Kidney glomerular epithelial cell (primary cell): Measurements from ENCODE around the gene PRKN.
A peak's percentile ranks its signal among the peaks of the same experiment; 100 is the strongest.

Source experiments
- DNase-seq: peaks from one replicate; lab custom pipeline; 2025; lab: John Stamatoyannopoulos, UW

The PRKN gene

GRCh38 chr6:162727322-162728182, at the start of gene PRKN, which contains the start of gene PACRG:
Gene PRKN (minus strand): TSS chr6:162727766.
Gene PACRG (plus strand): TSS chr6:162727974.
- DNase-seq: peak; percentile 95

- no peak for DNase-seq
Measured at GRCh38 chr6:162777091-162777490, 49.5 kb upstream of the PRKN start.

- no peak for DNase-seq
Measured at GRCh38 chr6:162773996-162774395, 46.4 kb upstream of the PRKN start.

GRCh38 chr6:162772466-162772865, 44.9 kb upstream of the PRKN start:
- DNase-seq: no peak

- no peak for DNase-seq
Measured at GRCh38 chr6:162770955-162771354, 43.4 kb upstream of the PRKN start.

- DNase-seq: no peak
Measured at GRCh38 chr6:162770136-162770535, 42.6 kb upstream of the PRKN start.

GRCh38 chr6:162753775-162754174, 26.2 kb upstream of the PRKN start:
- no peak for DNase-seq

- peak; percentile 49 for DNase-seq
Measured at GRCh38 chr6:162751211-162751859, 23.8 kb upstream of the PRKN start.

- DNase-seq: peak; percentile 61
Measured at GRCh38 chr6:162750776-162751175, 23.2 kb upstream of the PRKN start.

GRCh38 chr6:162736961-162737360, 9.4 kb upstream of the PRKN start:
- DNase-seq: no peak

- DNase-seq: no peak
Measured at GRCh38 chr6:162733489-162733888, 5.9 kb upstream of the PRKN start.

- DNase-seq: no peak
Measured at GRCh38 chr6:162730502-162730901, 2.9 kb upstream of the PRKN start.

GRCh38 chr6:162728706-162729105, 1.1 kb upstream of the PRKN start:
- DNase-seq: no peak

GRCh38 chr6:162728197-162728596, 631 bp upstream of the PRKN start:
- no peak for DNase-seq

GRCh38 chr6:162726947-162727321, 632 bp downstream of the PRKN start:
- no peak for DNase-seq

- no peak for DNase-seq
Measured at GRCh38 chr6:162722633-162723032, 4.9 kb downstream of the PRKN start.

GRCh38 chr6:162722226-162722625, 5.3 kb downstream of the PRKN start:
- DNase-seq: no peak

- DNase-seq: no peak
Measured at GRCh38 chr6:162721404-162721687, 6.2 kb downstream of the PRKN start.

GRCh38 chr6:162719528-162719927, 8.0 kb downstream of the PRKN start:
- DNase-seq: no peak

GRCh38 chr6:162715601-162716000, 12.0 kb downstream of the PRKN start:
- DNase-seq: no peak

GRCh38 chr6:162713974-162714780, 13.4 kb downstream of the PRKN start:
- DNase-seq: no peak

GRCh38 chr6:162712694-162713093, 14.9 kb downstream of the PRKN start:
- no peak for DNase-seq

- DNase-seq: no peak
Measured at GRCh38 chr6:162711376-162711775, 16.2 kb downstream of the PRKN start.
